Inferior parietal cortex (tissue), 1 donor: ENCODE measurements around the gene PLAU.
"Not testable (repeated sequence)": the region's sequence is repeated elsewhere in the genome, so short reads cannot be mapped to it uniquely, and the experiment has no call there.

ENCODE experiments used
- DNase-seq: peaks from one replicate; pipeline ENCODE4 v3.0.0-alpha.2; 2016; ENCODE audit errors: extremely low spot score

The PLAU gene

DNA sequence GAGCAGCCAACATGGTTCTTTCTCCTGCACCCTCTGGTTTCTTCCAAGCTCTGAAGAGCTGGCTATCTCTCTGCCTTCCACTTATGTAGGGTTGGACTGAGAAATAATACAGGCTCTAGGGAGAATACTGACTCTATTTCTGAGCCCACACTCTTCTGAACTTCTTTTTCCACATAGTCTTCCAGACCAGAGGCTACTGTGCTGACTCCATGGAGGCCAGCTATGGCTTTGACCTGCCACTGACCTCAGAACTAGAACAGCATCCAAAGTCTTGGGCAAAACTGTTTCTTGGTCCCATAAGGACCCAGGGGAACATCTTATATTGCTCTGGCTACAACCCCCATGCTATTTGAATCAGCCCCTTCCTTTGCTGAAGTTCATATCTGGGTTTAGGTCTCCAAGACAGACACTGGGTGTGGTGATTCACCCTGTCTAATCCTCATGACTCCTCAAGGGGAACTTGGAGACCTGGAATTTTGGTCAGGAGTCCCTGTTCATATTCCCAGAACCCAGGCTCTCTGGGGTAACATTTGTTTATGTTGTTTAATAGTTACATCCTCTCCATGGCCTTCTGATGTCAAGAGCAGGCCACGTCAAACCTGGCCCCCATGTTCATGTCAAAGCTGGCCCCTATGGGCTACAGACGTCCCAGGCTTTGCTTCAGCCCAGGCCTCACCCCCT is 12.1 kb upstream of the PLAU start:
- DNase-seq = no peak

DNA sequence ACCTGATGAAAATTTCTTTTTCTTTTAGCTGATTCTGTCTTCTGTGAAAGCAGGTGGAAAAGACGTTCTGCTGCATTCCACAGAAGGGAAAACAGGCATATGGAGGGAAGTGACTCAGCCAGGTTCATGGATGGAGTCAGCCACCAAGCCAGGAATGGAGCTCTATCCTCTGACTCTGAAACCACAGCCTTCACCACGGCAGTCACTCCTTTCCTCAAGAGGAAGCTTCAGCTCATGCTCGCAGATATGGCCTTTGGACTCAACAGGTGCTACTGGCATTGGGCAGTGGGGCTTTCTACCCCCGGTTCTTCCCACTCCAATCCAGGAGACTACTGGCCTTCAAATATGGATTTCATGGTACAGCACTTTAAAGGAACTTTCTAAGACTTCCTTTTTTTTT is 11.5 kb upstream of the PLAU start:
- DNase-seq = no peak

DNA sequence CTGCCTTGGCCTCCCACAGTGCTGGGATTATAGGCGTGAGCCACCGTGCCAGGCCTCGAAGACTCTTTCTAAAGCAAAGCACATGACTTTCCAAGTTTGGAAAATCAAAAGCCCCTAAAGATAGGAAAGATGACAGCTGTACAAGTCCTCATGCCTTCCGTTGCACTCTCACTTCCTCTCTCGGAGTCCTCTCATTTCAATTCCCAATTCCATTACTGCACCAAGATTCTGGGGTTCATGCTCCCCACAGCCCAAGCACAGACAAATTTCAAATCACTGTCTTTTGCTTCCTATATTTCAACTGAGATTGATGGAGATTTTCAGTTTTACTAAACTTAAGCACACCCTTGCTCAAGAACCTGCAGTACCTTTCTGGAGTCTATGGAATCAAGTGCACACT is 10.9 kb upstream of the PLAU start:
- DNase-seq = no peak

DNA sequence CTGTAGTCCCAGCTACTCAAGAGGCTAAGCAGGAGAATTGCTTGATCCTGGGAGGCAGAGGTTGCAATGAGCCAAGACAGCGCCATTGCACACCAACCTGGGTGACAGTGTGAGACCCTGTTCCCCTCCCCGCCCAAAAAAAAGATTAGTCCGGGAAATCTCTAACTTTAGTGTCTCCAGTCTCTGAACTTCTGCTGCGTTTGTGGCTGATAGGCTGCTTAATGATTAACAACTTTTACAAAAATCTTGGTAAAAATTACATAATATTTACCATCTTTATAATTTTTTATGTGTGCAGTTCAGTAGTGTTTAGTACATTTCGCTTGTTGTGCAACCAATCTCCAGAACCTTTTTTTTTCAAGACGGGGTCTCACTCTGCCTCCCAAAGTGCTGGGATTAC is 9.7 kb upstream of the PLAU start:
- DNase-seq = no peak

DNA sequence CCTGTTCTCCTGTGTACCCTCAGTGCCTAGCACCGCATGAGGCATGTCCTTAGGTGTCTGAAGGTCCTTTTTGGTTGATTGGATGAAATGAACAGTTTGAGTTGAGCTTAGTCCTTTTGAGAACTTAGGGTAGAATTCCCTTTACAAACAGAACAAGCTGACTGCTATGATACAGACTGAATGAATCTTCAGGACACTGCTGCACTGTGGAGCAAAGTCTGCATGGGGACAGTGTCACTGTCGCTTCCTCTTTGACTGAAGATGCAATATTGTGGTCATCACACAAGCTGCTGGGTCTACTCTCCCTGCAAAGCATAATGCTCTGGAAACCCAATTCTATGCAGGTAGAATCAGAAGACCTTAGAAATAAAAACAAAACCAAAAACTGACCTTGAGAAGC is 8.6 kb upstream of the PLAU start:
- DNase-seq = no peak

DNA sequence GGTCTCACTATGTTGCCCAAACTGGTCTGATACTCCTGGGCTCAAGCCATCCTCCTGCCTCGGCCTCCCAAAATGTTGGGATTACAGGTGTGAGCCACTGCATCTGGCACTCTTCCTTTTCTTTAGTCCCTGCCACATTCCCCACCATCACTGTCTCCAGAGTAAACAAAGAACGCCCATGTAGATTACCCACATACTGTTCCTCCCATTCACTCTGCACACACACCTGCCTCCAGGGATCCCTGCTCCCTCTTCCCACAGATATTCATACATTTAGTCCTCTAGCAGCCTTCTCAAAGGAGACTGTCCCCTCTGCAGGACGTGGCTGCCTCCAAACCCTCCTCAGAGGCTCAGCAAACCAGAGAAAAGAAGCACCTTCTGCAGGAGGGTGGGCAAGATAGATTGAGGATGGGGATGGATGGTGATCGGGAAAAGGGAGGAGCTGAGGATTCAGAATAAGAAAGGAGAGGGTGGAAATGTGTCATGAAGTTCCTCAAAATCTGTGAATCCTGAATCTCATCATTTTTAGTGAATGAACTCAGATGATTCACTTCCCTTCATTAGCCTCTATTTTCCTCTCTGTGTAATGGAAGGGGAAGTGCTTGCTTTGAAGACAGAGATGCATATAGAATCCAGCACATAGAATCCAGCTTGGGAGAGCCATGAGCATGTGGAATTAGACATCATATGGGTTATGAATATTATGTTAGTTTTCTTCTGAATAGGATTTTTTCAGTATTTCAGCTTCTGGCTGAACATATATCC is 5.5 kb upstream of the PLAU start:
- DNase-seq = no peak

DNA sequence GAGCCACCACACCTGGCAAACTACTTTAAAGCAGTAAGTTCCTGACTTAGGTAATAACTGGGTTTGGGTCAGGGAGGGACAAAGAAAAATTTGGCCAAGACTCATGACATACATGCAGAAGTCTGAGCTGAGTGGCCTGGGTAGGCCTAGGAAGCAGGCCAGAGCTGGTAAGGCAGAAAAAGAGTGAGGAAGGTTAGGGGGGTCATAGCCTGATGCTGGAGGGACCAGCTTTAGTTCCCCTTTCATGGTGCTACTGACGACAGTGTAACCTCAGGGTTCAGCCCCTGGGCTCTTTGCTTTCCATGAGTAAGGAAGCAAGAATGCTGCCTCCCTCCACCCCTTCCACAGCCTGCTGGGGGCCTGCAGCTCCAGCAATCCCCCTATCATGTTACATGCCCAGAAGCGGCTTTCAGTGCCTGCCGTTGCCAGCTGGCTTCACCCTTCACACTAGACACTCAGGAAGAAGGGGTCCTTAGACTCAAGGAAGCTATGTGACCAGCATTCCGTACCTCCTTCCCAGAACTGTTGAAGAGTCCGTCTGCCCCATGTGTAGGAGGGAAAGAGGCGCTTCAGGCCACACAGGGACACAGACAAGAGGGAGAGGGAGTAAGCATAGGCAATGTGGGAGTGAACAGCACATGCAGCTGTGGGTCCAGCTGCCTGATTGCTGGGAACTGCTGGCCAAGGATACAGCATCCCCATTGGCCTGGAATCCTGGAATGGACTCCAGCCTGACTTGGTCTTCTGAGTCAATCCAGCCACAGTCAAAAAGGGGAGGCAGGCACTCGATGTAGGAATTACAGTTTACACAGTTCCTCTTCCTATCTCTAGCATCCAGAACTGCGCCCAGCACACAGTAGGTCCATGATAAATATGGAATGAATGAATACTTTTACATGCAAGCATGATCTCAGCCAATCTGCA is 4.1 kb upstream of the PLAU start:
- DNase-seq = no peak

DNA sequence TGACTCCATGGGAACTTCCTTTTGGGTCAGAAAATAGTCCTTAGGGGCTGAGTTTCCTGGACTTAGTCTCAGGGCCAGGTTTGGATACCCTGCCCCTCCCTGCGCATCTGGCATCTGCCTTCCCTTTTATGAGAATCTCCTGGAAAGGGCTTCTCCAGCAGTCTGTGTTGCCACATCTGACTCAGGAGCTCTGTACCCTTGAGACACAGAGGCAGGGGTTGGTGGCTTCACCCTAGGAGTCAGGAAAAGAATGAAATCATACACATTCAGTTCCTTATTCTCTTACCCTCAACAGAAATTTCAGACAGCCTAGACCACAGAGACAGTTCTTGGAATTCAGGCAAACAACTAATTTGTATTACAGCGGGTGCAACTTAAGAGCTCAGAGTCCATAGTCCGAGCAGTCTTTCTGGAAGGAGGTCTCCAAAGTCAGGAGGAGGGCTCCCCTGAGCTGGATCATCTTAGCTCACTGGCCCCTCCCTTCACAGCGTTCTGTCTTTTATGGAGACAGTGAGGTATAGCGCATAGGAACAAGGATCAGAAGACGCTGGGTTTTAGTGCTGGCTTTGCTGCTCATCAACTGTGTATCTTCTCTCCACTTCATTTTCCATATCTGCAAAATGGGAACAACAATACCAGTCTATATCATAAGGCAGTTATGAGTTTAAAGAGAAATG is 3.0 kb upstream of the PLAU start:
- DNase-seq = no peak

DNA sequence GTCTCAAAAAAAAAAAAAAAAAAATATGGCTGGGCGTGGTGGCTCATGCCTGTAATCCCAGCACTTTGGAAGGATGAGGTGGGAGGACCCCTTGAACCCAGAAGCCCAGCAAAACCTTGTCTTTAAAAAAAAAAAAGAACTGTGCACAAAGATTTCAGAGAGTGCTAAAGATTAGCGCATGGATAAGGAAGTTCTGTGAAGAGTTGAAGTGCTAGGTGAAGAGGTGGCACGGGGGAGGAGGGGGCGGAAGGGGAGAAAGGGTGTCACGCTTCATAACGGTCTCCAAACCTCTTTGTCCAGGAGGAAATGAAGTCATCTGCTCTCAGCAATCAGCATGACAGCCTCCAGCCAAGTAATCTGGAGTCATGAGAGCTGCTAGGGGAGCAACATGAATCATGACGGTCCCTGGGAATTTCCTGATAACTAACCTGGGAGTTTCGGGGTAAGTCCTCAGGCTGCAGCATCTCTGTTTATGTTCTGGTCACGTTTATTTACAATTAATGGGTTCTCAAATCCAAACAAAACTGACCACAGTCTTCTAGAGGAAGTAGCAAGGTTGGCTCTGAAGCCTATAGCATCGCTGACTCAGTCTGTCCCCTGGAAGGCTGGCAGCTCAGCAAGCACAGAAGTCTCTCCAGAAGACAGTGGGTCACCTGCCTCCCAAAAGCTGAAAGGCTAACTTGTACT is 1.9 kb upstream of the PLAU start:
- no peak for DNase-seq

DNA sequence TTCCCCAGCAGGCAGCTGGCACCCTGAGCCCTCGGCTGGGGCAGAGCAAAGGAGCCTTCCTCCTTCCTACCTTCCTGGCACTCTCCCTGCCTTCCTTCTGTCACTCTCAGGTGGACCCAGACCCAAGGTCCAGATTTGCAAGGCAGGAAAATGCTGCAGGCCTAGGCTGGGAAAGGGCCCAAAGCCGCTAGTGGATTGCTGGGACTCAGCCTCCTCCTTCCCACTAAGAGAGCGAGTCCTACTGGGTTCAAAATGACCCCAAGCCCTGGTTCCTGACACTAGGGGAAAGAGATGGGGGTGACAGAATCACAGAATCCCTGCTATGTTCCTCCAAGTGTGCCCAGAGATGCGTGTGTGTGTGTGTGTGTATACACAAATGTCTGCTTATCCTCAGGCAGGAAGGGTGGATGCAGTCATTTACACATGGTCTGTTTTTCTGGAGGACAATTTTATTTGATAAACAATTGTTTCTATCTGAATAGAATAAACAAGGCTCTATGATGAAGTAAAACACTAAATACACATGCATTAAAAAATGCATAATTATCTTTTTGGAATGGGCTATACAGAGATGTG is 1.3 kb upstream of the PLAU start:
- no peak for DNase-seq

DNA sequence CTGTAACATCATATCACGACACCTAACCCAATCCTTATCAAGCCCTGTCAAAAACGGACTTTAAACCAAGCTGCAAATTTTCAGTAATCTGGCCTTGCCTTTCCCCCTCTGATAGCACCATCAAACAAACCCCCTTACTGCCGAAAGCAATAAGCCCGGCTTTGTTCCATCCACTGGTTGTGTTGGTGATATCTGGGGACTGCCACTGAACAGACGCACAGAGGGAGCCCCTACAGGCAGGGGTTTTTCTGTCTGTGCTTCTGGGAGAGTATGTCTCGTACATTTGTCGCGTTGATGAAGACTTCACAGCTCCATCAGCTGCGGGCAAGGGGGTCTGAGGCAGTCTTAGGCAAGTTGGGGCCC is 550 bp upstream of the PLAU start:
- no peak for DNase-seq

DNA sequence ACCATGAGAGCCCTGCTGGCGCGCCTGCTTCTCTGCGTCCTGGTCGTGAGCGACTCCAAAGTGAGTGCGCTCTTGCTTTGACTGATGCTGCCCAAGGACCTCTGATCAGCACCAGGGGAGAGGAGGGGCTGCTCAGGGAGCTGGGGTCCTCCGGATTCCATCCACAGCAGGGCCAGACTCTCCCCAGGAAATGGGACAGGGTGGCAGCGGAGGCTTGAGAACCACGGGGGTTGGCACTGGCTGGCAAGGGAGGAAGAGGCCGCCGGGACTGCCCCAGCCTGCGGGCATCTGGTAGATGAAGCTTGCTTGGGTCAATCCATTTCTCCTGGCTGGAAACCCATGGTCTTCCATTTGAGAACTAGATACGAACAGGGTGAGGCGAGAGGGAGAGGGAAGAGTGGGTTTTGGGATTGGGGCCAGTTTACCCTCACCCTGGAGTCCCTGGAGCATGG is 647 bp downstream of the PLAU start:
- DNase-seq = no peak

DNA sequence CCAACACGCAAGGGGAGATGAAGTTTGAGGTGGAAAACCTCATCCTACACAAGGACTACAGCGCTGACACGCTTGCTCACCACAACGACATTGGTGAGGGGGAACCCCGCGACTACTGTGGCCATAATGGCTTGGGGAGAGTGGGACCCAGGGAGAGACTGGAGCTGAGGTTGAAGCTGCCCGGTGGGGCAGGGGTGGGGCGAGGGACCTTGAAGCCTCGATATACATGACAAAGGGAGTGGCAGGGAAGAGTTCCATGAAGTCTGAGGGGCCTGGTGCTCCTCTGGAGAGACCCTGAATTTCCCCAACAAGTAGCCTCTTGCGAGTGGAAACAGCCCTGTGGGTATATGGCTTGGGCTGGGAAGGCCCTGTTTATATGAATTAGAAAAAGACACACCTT is 3.1 kb downstream of the PLAU start:
- DNase-seq = no peak

DNA sequence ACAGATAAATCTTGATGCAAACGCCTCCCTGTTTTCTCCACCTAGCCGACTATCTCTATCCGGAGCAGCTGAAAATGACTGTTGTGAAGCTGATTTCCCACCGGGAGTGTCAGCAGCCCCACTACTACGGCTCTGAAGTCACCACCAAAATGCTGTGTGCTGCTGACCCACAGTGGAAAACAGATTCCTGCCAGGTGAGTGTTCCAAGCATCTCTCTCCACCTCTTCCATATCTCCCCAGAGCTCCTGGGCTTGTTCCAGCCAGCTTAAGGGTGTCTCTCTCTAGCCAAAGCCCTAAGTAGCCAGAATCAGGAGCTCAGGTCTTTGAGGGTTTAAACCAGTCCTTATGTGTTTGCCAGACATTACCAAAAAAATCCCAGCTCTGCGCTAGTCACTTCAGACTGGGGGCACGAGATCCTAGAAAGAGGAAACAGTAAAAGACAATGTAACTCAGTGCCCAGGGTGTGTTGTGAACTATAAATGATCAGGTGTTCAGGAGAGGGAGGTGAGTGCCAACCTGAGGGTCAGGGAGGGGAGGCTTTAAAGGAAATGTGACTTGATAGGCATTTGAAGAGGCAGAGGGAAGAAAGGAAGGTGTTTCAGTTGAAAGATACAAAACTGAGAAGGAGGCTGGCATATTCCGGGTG is 4.4 kb downstream of the PLAU start:
- DNase-seq = no peak

DNA sequence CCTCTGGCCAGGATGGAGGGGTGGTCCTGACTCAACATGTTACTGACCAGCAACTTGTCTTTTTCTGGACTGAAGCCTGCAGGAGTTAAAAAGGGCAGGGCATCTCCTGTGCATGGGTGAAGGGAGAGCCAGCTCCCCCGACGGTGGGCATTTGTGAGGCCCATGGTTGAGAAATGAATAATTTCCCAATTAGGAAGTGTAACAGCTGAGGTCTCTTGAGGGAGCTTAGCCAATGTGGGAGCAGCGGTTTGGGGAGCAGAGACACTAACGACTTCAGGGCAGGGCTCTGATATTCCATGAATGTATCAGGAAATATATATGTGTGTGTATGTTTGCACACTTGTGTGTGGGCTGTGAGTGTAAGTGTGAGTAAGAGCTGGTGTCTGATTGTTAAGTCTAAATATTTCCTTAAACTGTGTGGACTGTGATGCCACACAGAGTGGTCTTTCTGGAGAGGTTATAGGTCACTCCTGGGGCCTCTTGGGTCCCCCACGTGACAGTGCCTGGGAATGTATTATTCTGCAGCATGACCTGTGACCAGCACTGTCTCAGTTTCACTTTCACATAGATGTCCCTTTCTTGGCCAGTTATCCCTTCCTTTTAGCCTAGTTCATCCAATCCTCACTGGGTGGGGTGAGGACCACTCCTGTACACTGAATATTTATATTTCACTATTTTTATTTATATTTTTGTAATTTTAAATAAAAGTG is 6.0 kb downstream of the PLAU start:
- DNase-seq = no peak

DNA sequence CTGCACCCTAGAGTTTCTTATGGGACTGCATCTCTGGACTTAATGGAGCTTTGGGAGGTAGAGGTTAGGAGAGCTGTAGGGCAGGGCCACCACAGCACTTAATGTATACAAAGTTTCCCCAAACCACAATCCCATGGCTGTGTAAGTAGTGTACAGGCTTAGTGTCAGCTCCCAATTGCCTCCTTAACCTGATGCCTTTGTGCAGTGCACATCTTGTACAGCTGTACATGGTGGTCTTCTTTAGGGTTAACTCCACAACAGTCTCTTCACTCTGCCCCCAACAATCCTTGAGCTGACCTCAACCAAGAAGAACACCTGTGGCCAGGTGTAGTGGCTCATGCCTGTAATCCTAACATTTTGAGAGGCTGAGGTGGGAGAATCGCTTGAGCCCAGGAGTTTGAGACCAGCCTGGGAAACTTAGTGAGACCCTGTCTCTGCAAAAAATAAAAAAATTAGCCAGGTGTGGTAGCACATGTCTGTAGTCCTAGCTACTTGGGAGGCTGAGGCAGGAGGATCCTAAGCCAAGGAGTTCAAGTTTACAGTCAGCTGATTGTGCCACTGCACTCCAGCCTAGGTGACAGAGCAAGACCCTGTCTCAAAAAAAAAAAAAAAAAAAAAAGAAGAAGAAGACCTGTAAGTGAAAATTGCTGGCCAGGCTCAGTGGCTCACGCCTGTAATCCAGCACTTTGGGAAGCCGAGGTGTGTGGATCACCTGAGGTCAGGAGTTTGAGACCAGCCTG is 6.8 kb downstream of the PLAU start:
- DNase-seq = no peak

DNA sequence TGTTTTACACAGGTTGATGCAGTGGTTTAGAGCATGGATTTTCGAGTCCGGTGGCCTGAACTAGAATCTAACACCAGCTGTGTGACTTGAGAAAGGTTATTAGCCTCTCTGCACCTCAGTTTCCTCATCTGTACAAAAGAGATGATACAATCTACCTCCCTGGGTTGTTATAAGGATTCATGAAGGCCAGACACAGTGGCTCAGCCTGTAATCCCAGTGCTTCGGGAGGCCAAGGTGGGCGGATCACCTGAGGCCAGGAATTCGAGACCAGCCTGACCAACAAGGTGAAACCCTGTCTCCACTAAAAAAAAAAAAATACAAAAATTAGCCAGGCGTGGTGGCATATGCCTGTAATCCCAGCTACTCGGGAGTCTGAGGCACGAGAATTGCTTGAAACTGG is 8.5 kb downstream of the PLAU start:
- DNase-seq = not testable (repeated sequence)

DNA sequence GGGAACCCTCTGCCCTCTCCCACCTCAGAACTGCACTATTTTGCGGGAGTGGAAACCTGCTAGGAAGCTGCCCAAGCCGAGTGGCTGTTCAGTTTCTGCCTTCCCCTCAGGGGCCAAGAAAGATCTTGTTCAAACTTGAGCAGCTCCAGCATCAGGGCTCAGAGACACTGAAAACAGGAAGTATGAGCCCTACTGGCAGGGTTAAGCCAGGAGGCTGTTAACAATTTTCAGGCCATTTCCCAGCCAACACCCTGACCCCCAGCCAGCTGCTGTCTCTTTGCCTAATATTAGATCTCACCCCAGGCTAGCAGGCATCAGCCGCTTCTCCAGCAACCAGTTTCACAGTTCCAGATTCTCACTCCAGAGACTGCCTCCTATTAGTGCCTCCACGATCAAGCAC is 9.2 kb downstream of the PLAU start:
- no peak for DNase-seq
